ENCODE measurements around the gene PTCD2. TPM values are rescaled to one million over a fixed set of nuclear protein-coding genes. Genes with fewer than 3 reads are reported as not detected.

The PTCD2 gene
- total and polyA plus RNA-seq, 9 of the 15 experiments (the other 6 are each of a cell fraction or from before 2014, with no cell fraction given), result 11.9 to 28.5 (median 18.6) TPM

GRCh38 chr5:72280581-72281069, 39.5 kb upstream of the PTCD2 start (continued):
- TF ChIP-seq, protein P1, sequence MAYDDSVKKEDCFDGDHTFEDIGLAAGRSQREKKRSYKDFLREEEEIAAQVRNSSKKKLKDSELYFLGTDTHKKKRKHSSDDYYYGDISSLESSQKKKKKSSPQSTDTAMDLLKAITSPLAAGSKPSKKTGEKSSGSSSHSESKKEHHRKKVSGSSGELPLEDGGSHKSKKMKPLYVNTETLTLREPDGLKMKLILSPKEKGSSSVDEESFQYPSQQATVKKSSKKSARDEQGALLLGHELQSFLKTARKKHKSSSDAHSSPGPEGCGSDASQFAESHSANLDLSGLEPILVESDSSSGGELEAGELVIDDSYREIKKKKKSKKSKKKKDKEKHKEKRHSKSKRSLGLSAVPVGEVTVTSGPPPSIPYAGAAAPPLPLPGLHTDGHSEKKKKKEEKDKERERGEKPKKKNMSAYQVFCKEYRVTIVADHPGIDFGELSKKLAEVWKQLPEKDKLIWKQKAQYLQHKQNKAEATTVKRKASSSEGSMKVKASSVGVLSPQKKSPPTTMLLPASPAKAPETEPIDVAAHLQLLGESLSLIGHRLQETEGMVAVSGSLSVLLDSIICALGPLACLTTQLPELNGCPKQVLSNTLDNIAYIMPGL (CRISPR knock-in tag; IDR thresholded peaks at IDR 0.05), result no peak
- TF ChIP-seq CREB1 (IDR thresholded peaks at IDR 0.05) (no peak), CREB1 (CRISPR knock-in tag; IDR thresholded peaks at IDR 0.05) (no peak), GABPA (tag; conservative IDR thresholded peaks at IDR 0.05; ENCODE audit: low read depth) (no peak; the same call in 1 of the 2 replicates), ZNF143 (CRISPR knock-in tag; IDR thresholded peaks at IDR 0.05) (no peak), ZNF644 (tag; IDR thresholded peaks at IDR 0.05; ENCODE audit: low read depth) (no peak), ETV1 (tag; conservative IDR thresholded peaks at IDR 0.05; ENCODE audit: low read depth) (no peak), ZNF184 (CRISPR knock-in tag; IDR thresholded peaks at IDR 0.05) (no peak), SREBF1 (IDR thresholded peaks at IDR 0.05; ENCODE audit: borderline replicate concordance, low read depth, low read length) (no peak), KLF1 (tag; IDR thresholded peaks at IDR 0.05) (no peak), TCFL5 (CRISPR knock-in tag; conservative IDR thresholded peaks at IDR 0.05) (peak; percentile 57; the same call in 1 of the 2 replicates), ZBTB40 (IDR thresholded peaks at IDR 0.05) (no peak), ZBTB40 (CRISPR knock-in tag; IDR thresholded peaks at IDR 0.05) (no peak), ZNF316 (IDR thresholded peaks at IDR 0.05) (no peak), SRSF7 (optimal IDR thresholded peaks at IDR 0.05; ENCODE audit: low read depth, low read length) (no peak), ATF1 (CRISPR knock-in tag; IDR thresholded peaks at IDR 0.05) (no peak), ATF1 (tag; IDR thresholded peaks at IDR 0.05) (peak; percentile 29; the same call in 1 of the 2 replicates), MTF1 (CRISPR knock-in tag; IDR thresholded peaks at IDR 0.05; ENCODE audit: borderline replicate concordance) (no peak)
